Hepatocyte (in vitro differentiated cells): ENCODE data around the gene CDC42EP1.

ENCODE experiments used
- CTCF ChIP-seq: fragments of 200-600 bp; sonication (generic); IDR thresholded peaks from 2 replicates; pipeline ENCODE4 v1.5.1; 2016; ENCODE audit warnings: antibody characterized with exemption, mild to moderate bottlenecking; ENCODE audit not compliant: poor library complexity
- EZH2 ChIP-seq: fragments of 200-600 bp; sonication (generic); IDR thresholded peaks from 2 replicates; pipeline ENCODE4 v1.6.1; 2016; ENCODE audit warnings: antibody characterized with exemption, mild to moderate bottlenecking, borderline replicate concordance
- EZH2phosphoT487 ChIP-seq: fragments of 200-600 bp; sonication (generic); IDR thresholded peaks from one replicate; pipeline ENCODE4 v1.6.1; 2018; ENCODE audit warnings: antibody characterized with exemption, mild to moderate bottlenecking, low read depth, moderate library complexity; ENCODE audit not compliant: unreplicated experiment, severe bottlenecking

DNA sequence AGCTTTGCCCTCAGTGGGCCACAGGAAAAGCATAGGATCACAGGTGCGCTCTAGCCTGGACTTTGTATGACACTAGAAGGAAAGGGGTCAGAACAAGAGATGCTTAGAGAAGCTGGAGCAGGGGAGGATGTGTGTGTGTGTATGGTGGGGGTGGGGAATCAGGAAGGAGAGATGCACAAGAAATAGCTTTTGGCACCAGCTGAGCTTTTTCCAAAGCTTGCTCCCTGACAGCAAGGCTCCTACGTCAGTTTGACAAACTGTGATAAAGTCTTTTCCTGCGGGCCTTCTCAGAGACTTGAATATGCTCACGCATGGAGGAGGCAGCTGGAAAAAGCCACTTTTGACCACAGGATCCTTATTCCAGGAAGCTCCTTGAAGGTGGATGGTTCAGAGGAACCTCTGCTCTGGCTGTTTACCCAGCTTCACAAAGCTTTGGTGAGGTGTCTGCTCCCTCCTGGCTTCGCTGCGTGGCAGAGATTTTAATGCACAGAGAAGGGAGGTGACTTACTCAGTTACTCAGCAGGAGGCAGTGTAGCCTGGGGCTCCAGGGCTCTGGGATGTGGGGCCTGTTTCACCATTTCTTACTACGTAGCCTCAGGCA lies 3.9 kb downstream of the CDC42EP1 start:
- TF ChIP-seq CTCF (peak; percentile 16), EZH2 (no peak), EZH2phosphoT487 (no peak)
